Ovary (tissue), 9 donors: ENCODE data around the gene PUSL1. TPM values are rescaled to one million over a fixed set of nuclear protein-coding genes. Genes with fewer than 3 reads are reported as not detected.

Experiments
- DNase-seq, 5 donors: peaks; one replicate each; pipeline ENCODE4 v3.0.0-alpha.2; 2019 to 2020
- H3K27ac ChIP-seq, 2 donors: fragments of 200-600 bp; one replicate each; pipeline versions ENCODE4 v1.5.1 to v1.8.0; 2019 to 2022
- H3K27me3 ChIP-seq: fragments of 200-600 bp; one replicate; pipeline ENCODE4 v1.8.0; 2022
- H3K36me3 ChIP-seq: fragments of 200-600 bp; sonication (generic); one replicate; pipeline ENCODE4 v1.5.1; 2019
- H3K4me1 ChIP-seq: one replicate; pipeline ENCODE4 v1.8.1; 2013; ENCODE audit warnings: mild to moderate bottlenecking, moderate library complexity; ENCODE audit not compliant: insufficient read depth
- H3K4me3 ChIP-seq: fragments of 200-600 bp; sonication (generic); one replicate; pipeline ENCODE4 v1.5.1; 2017
- H3K9me3 ChIP-seq, 2 donors: fragments of 200-600 bp in 1 of 2; sonication (generic) in 1 of 2; one replicate each; pipeline versions ENCODE4 v1.5.1 to v1.8.1; 2013 to 2019; ENCODE audit warnings: mild to moderate bottlenecking in 1 of 2, moderate library complexity in 1 of 2
- EP300 ChIP-seq: sonication (generic); formaldehyde crosslinking; IDR thresholded peaks from one replicate; pipeline ENCODE4 v1.6.1; 2017; ENCODE audit warnings: antibody characterized with exemption
- POLR2A ChIP-seq: fragments of 450-650 bp; IDR thresholded peaks from one replicate; pipeline ENCODE4 v1.6.1; 2017; ENCODE audit warnings: antibody characterized with exemption, mild to moderate bottlenecking, moderate library complexity
- WGBS, 3 donors: extraction: QIAGEN DNeasy Blood & Tissue Kit in 1 of 3; methylation state at CpG; one replicate each; pipeline versions ENCODE4 v1.1.5 to v1.1.7; 2013 to 2017; 5-methylcytosine and 5-hydroxymethylcytosine counted together
- intact Hi-C, 4 donors: fragments of 100-400 bp; cut with DNase I; formaldehyde crosslinking; loops; one replicate each; pipeline versions ENCODE4 v1.11.0 to v1.15.1; 2022 to 2023
- polyA plus RNA-seq, 2 donors: library from polyadenylated mRNA; stranded (reverse); fragments of 200-250 nt in 1 of 2; fragments of 350-450 nt in 1 of 2; fragmentation: Illumina TruSeq in 1 of 2; extraction: RNeasy Lipid Tissue Mini Kit (QIAGEN cat#74804) in 1 of 2; gene quantifications; one replicate each; pipeline ENCODE4 v1.2.3, GENCODE V29; 2013 to 2014
- total RNA-seq, 7 donors: library from RNA; depleted of rRNA in 2 of 7; stranded (reverse); fragments of >200 nt in 2 of 7; fragmentation: NEBNext Ultra II Directional in 3 of 7; extraction: Animal tissue kit (Norgen Biotek cat#: 25700) in 3 of 7; gene quantifications; one replicate each; pipeline versions ENCODE4 v1.1.0 to v1.2.4, GENCODE V29; 2016 to 2023
- TF ChIP-seq, protein P1 (sequence below), 3 donors: fragments of 450-650 bp in 2 of 3; fragments of 200-600 bp in 1 of 3; IDR thresholded peaks; one replicate each; pipeline versions ENCODE4 v1.5.1 to v1.8.0; 2016 to 2022; ENCODE audit warnings: antibody characterized with exemption in 3 of 3, mild to moderate bottlenecking in 1 of 3
- donor health status: DM: no; HTN: no; CAD: no; lungs with moderate emphysema.
- donor health status: DM: no; HTN: no; CAD: no.
- donor health status: Bipolar disorder and iron deficiency.
- donor health status: DM: yes; HTN: yes; CAD: no.
- donor health status: DM: no; HTN: no; CAD: no.
- donor health status: DM: yes; HTN: yes; CAD: no.

Gene PUSL1
- total and polyA plus RNA-seq, 9 donors = 0.18 to 27.6 (median 20.8) TPM

DNA sequence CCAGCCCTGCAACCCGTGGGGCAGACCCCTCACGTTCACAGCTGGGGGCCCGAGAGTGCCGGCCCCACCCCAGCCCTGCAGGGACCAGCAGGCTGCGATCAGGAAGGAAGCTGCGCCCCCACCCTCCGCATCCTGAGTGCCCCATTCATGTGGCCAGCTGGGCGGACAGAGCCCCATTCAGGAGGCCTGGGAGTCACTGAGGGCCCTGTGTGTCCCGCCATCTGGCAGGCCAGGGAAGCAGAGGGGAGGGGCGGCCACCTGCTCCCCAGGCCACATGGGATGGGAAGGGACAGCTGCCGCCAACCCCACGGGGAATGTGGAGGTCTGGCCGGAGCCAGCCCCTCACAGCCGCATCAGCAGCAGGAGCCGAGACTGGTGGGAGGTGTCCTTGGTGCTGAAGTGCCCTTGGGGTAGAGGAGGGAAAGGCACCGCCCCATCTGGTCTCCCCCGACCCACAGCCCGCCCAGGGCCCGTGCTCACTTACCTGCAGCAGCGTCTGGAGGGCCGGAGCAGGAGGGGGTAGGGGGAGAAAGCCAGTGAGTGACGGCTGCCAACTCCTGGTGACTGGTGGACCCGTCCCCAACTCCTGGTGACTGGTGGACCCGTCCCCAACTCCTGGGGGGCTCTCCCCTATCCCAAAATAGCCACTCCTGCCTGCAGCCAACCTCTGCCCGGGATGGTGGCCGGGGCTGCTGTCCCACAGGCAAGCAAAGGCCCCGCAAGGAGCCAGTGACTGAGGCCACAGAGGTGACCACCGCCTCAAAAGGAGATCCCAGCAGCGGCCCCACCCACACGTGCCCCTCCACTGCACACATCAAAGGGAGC, 9.3 kb upstream of the PUSL1 start:
- no peak overlapping the region for H3K27ac ChIP-seq
- no peak for TF ChIP-seq POLR2A
- TF ChIP-seq, protein P1, sequence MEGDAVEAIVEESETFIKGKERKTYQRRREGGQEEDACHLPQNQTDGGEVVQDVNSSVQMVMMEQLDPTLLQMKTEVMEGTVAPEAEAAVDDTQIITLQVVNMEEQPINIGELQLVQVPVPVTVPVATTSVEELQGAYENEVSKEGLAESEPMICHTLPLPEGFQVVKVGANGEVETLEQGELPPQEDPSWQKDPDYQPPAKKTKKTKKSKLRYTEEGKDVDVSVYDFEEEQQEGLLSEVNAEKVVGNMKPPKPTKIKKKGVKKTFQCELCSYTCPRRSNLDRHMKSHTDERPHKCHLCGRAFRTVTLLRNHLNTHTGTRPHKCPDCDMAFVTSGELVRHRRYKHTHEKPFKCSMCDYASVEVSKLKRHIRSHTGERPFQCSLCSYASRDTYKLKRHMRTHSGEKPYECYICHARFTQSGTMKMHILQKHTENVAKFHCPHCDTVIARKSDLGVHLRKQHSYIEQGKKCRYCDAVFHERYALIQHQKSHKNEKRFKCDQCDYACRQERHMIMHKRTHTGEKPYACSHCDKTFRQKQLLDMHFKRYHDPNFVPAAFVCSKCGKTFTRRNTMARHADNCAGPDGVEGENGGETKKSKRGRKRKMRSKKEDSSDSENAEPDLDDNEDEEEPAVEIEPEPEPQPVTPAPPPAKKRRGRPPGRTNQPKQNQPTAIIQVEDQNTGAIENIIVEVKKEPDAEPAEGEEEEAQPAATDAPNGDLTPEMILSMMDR (IDR thresholded peaks at IDR 0.05) = no peak
- no peak for TF ChIP-seq EP300
- no peak for DNase-seq
- intact Hi-C loops = loop anchor here in 3 of 4 donors (10.0 kb wide), 2 partner anchors 254 to 314 kb away; partner anchors contain the start of gene PERM1 (in 2 of the 3)
- no peaks in the 10 kb centered on the region for H3K9me3 ChIP-seq
- no peak overlapping the region for H3K4me3 ChIP-seq
- WGBS, 3 donors = 66 to 70% (median 67%) methylated on average over 29 to 30 of the region's 30 CpGs
- H3K27me3 ChIP-seq = no peaks in the 10 kb centered on the region
- H3K4me1 ChIP-seq = no peaks in the 10 kb centered on the region
- no peaks in the 10 kb centered on the region for H3K36me3 ChIP-seq

DNA sequence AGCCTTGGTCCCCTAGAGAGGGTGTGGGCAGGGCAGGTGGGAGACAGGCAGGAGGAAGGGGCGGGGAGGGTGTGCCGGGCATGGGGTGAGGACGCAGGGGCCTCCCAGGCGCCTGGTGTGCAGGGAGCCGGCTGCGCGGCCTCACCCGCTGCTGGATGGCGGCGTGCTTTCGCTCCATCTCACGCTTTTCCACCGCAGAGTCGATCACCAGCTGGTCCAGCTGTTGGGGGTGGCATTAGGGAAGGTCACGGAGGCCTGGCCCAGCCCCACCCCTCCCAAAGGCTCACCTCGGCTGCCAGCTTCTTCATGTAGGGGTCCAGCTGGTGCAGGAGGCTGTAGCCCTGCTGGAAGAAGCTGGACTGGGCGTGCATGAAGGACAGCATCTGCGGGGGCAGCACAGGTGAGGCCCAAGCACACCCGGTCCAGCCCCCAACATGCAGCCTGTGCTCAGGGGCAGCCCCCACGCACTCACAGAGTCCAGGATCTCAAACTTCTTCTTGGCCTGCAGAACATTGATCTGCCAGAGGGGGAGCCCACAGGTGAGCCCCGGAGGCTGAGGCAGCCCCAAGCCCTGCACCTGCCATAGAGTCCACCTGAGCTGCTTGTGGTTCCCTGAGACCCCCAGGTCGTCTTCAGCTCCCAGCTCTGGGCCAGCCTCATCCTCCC, 8.6 kb upstream of the PUSL1 start:
- TF ChIP-seq POLR2A = no peak
- TF ChIP-seq EP300 = no peak
- TF ChIP-seq, protein P1 (IDR thresholded peaks at IDR 0.05) = no peak
- DNase-seq = no peak
- WGBS, 3 donors = 77 to 79% (median 78%) methylated on average over 19 to 22 of the region's 22 CpGs
- no peaks in the 10 kb centered on the region for H3K27me3 ChIP-seq
- no peak overlapping the region for H3K27ac ChIP-seq
- H3K4me3 ChIP-seq = no peak overlapping the region
- H3K36me3 ChIP-seq = no peaks in the 10 kb centered on the region
- peaks cover 6% of the 10 kb centered on the region for H3K4me1 ChIP-seq
- no peaks in the 10 kb centered on the region for H3K9me3 ChIP-seq
- intact Hi-C loops = loop anchor here in 3 of 4 donors (10.0 kb wide), 2 partner anchors 255 to 315 kb away; partner anchors contain the start of gene PERM1 (in 2 of the 3)

DNA sequence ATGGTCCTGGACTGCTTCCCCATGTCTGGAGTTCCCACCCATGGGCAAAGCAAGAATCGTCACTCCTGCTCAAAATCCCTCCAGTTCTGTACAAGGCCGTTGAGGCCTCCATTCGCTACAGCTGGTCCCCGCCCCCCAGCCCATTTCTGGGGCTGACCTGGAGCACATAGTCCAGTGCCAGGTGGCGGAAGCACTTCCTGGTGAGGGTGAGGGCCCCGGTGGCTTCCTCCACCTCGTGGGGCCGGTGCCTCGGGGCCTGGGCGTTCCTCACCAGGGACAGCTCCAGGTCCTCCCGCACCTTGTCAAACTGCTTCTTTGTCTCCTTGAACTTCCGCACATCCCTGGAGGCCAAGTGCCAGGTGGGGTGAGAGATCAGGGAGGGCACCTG, 8.1 kb upstream of the PUSL1 start:
- intact Hi-C loops = no loop called here
- H3K4me1 ChIP-seq = peaks cover 9% of the 10 kb centered on the region
- TF ChIP-seq, protein P1 (IDR thresholded peaks at IDR 0.05) = no peak
- no peak for TF ChIP-seq EP300
- no peak for TF ChIP-seq POLR2A
- no peak for DNase-seq
- no peaks in the 10 kb centered on the region for H3K36me3 ChIP-seq
- no peaks in the 10 kb centered on the region for H3K27me3 ChIP-seq
- no peak overlapping the region for H3K27ac ChIP-seq
- WGBS, 3 donors = 81 to 87% (median 84%) methylated on average over 11 to 12 of the region's 12 CpGs
- H3K4me3 ChIP-seq = no peak overlapping the region
- H3K9me3 ChIP-seq = no peaks in the 10 kb centered on the region

DNA sequence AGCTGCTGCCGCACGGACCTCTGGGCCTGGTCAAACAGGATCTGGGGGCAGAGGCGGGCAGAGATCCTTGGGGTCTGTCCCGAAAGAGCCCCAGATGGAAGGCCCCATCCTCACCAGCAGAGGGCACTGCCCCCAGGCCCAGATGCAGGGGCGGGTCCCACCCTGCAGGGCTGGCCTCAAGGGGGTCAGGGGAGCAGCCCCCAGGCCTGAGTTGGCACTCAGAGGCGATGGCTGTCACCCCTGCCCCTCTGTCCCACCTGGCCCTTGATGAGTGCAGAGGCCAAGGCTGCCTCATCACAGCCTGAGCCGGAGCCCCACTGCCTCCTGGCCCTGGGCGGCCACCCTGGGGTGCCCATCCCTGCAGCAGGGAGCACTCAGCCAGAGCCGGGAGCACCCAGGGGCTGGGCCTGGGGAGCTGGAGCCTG, 6.4 kb upstream of the PUSL1 start:
- no peak for TF ChIP-seq EP300
- TF ChIP-seq, protein P1 (IDR thresholded peaks at IDR 0.05) = no peak
- TF ChIP-seq POLR2A = no peak
- Histone ChIP-seq H3K27ac (no peak overlapping the region), H3K27me3 (no peaks in the 10 kb centered on the region), H3K36me3 (no peaks in the 10 kb centered on the region), H3K4me3 (no peak overlapping the region), H3K9me3 (no peaks in the 10 kb centered on the region), H3K4me1 (peaks cover 24% of the 10 kb centered on the region)
- intact Hi-C loops = no loop called here
- DNase-seq = no peak
- 83 to 90% (median 84%) methylated on average over 9 of the region's 9 CpGs for WGBS, 3 donors
